GM12865 (cell line): Measurements from ENCODE around the gene ST7.

Source experiments
- DNase-seq: peaks from one replicate; pipeline ENCODE4 v3.0.0; 2010; ENCODE audit warnings: low read depth
- H3K4me3 ChIP-seq: 2 replicates; pipeline ENCODE4 v1.5.1; 2011; ENCODE audit warnings: mild to moderate bottlenecking, low read depth, low read length, control low read depth
- TF ChIP-seq, protein P1 (sequence below): IDR thresholded peaks from 2 replicates; pipeline ENCODE4 v1.5.1; 2011; ENCODE audit warnings: low read length, control low read depth, low read depth, inconsistent platforms; ENCODE audit not compliant: insufficient read depth; ENCODE audit errors: missing control alignments

ST7 gene

DNA sequence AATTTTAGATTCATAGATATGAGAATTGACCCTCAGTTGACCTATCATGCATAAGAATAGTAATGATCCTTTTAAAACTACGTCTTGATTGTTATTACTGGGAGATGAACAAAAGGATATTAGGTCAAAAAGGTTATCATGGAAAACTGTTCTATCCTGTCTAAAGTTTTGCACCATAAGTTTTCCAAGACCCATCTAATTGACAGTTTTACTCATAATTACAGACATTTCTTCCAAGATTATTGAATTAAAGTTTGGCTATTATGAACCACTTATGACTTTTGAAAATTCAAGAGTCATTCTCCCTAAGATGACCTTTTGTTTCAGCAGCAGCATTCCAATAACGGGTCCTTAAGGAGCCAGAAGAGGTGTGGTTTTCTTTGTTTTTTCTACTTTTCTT is 225.3 kb downstream of the ST7 start:
- TF ChIP-seq, protein P1, sequence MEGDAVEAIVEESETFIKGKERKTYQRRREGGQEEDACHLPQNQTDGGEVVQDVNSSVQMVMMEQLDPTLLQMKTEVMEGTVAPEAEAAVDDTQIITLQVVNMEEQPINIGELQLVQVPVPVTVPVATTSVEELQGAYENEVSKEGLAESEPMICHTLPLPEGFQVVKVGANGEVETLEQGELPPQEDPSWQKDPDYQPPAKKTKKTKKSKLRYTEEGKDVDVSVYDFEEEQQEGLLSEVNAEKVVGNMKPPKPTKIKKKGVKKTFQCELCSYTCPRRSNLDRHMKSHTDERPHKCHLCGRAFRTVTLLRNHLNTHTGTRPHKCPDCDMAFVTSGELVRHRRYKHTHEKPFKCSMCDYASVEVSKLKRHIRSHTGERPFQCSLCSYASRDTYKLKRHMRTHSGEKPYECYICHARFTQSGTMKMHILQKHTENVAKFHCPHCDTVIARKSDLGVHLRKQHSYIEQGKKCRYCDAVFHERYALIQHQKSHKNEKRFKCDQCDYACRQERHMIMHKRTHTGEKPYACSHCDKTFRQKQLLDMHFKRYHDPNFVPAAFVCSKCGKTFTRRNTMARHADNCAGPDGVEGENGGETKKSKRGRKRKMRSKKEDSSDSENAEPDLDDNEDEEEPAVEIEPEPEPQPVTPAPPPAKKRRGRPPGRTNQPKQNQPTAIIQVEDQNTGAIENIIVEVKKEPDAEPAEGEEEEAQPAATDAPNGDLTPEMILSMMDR: no peak
- no peak overlapping the region for H3K4me3 ChIP-seq
- DNase-seq: no peak

DNA sequence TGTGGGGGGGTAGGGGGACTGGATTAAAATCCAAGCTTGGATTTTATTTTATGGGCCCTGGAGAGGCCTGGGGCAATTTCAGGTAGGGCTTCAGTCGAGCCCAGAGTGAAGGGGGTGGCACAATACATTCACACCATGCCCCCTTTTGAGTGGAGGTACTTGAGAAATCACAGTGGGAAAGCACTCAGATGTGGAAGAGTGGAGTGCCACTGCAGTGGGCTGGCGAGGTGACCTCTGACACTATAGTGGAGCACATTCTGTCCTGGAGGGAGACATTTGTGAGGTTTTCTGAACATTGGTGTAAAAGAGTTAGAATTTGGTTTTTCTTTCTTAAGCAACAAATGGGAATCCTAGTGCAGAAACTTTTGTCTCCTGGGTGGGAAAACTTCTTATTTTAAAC is 226.4 kb downstream of the ST7 start:
- no peak overlapping the region for H3K4me3 ChIP-seq
- TF ChIP-seq, protein P1: no peak
- no peak for DNase-seq

DNA sequence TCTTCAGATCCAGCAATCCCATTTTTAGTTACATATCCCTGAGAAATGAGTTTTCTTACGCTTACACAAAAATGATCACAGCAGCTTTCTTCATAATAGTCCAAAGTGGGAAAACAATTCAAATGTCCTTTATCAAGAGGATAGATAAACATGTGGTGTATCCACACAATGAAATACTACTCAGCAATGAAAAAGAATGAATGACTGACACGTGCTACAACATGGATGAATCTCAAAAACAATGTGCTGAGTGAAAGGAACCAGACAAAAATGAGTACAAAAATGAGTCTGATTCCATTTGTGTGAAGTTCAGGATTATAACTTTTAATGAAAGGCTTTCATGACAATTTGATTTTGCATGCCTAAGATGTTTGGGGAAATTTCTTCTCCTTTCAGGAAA is 230.4 kb downstream of the ST7 start:
- H3K4me3 ChIP-seq: no peak overlapping the region
- TF ChIP-seq, protein P1: no peak
- DNase-seq: no peak

DNA sequence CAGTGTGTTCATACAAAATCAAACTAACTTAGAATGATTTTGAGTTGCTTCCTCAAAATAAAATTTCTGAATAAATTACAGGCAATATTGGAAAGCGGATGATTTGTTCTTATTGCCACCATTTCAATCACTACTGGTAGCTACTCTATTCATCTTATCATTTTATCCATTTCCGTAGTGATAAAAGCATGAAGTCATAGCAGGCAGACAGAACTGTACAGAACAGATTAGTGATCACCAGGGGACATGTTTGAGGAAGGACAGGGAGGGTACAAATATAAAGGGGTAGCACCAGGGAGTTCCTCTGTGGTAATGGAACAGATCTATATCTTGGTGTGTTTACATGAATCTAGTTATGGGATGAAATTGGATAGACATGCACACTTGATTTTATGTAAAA is 231.1 kb downstream of the ST7 start:
- TF ChIP-seq, protein P1: no peak
- DNase-seq: no peak

DNA sequence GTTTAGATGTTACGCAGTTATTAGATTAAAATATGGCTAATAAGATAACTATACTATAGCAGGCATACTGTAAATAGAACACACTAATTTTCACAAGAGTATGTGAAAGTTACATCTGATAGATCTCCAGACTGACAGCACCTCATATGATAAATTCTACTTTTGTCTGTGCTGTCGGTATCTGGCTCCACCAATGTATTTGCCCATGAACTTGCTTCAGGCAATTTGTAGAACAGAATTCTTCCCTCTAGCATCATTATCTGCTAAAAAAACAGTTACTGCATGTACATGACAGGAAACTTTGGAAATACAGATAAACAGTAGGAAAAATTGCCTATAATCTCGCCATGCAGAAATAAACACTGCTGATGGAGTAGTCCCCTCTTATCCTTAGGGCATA is 231.8 kb downstream of the ST7 start:
- TF ChIP-seq, protein P1: no peak
- H3K4me3 ChIP-seq: no peak overlapping the region
- no peak for DNase-seq

More for the DNA sequence above, 231.1 kb downstream of the ST7 start:
- H3K4me3 ChIP-seq: no peak overlapping the region

DNA sequence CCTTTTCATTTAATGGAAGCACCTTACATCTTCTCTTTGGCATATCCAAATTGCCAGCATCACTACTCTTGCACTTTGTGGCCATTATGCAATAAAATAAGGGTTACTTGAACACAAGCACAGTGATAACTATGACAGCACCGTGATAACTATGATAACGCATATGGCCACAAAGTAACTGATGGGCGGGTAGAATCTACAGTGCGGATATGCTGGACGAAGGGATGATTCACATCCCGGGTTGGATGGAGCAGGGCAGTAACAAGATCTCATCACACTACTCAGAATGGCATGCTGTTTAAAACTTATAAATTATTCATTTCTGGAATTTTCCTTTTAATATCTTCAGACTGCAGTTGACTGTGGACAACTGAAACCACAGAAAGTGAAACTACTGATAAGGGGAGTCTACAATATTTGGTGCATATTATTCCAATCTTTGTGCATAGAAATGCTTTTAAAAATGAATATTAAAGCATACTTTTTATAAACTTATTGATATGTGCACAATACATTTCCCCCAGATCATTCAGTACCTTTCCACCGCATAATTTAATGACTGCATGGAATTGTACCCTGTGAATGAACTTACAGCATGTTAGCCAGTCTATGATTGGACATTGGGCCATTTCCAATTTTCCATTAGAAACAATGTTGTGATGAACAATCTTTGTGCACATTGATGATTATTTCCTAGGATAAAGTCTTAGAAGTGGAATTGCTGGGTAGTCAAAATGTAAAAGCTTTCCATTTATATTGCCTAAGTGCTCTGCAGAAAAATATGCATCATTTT is 233.1 kb downstream of the ST7 start:
- H3K4me3 ChIP-seq: no peak overlapping the region
- TF ChIP-seq, protein P1: no peak
- no peak for DNase-seq

DNA sequence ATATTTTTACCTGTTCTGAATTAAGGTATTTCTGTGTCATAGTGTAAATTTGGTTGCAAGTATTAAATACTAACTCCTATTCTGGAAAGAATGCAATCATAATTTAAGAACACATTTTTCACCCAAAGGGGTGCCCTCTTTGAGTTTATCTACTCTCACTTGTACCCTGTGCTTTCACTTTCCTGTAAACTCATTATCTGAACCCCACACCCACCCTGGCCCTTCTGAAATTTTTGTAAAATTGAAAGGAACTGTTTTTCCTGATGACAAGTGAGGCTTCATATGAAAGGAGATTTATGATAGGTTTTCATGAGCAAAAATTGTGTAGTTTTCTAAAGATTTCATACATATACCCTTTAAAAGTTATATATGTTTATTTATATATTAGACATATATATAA is 235.1 kb downstream of the ST7 start:
- DNase-seq: no peak
- H3K4me3 ChIP-seq: no peak overlapping the region
- TF ChIP-seq, protein P1: no peak
